GM23338 (cell line): Measurements from ENCODE around the gene SMOC2. TPM values are rescaled to one million over a fixed set of nuclear protein-coding genes. Genes with fewer than 3 reads are reported as not detected.

Source experiments
- ATAC-seq: fragments of 200-7000 bp; cut with Tn5 transposase; 3 replicates; pipeline ENCODE4 v1.9.1; 2020
- DNase-seq: peaks from one replicate; pipeline ENCODE4 v3.0.0-alpha.2; 2015; ENCODE audit warnings: low spot score
- H2AFZ ChIP-seq: fragments of 200-600 bp; sonication (generic); 2 replicates; pipeline ENCODE4 v1.8.0; 2016; ENCODE audit warnings: antibody characterized with exemption, mild to moderate bottlenecking, moderate library complexity
- H3F3A ChIP-seq: fragments of 200-600 bp; sonication (generic); replicated peaks from 2 replicates; pipeline ENCODE4 v1.8.0; 2017; ENCODE audit warnings: antibody characterized with exemption, mixed run types, low read depth
- H3K27ac ChIP-seq: fragments of 200-600 bp; sonication (generic); 2 replicates; pipeline ENCODE4 v1.6.1; 2016; ENCODE audit warnings: low read depth
- H3K27me3 ChIP-seq: fragments of 200-600 bp; sonication (generic); 2 replicates; pipeline ENCODE4 v1.8.0; 2016; ENCODE audit warnings: mild to moderate bottlenecking, mixed run types, moderate library complexity; ENCODE audit not compliant: insufficient read depth
- H3K36me3 ChIP-seq: fragments of 200-600 bp; sonication (generic); 2 replicates; pipeline ENCODE4 v1.8.0; 2016; ENCODE audit warnings: mild to moderate bottlenecking; ENCODE audit not compliant: insufficient read depth
- H3K4me1 ChIP-seq: fragments of 200-600 bp; sonication (generic); 2 replicates; pipeline ENCODE4 v1.8.0; 2016; ENCODE audit warnings: mild to moderate bottlenecking, moderate library complexity; ENCODE audit not compliant: insufficient read depth
- H3K4me2 ChIP-seq: fragments of 200-600 bp; sonication (generic); 2 replicates; pipeline ENCODE4 v1.7.1; 2017; ENCODE audit warnings: mixed run types
- H3K4me3 ChIP-seq: fragments of 200-600 bp; sonication (generic); 2 replicates; pipeline ENCODE4 v1.6.1; 2016; ENCODE audit warnings: mixed run types
- H3K79me2 ChIP-seq: fragments of 200-600 bp; sonication (generic); replicated peaks from 2 replicates; pipeline ENCODE4 v1.8.0; 2017; ENCODE audit warnings: mild to moderate bottlenecking; ENCODE audit not compliant: insufficient read depth
- H3K9me2 ChIP-seq: fragments of 200-600 bp; sonication (generic); 2 replicates; pipeline ENCODE4 v1.8.0; 2017; ENCODE audit not compliant: insufficient read depth
- H4K20me1 ChIP-seq: fragments of 200-600 bp; sonication (generic); replicated peaks from 2 replicates; pipeline ENCODE4 v1.8.0; 2017; ENCODE audit warnings: mild to moderate bottlenecking; ENCODE audit not compliant: insufficient read depth
- H3K27ac Mint-ChIP-seq: 2 replicates; pipeline ENCODE4 v1.8.0; 2020; ENCODE audit warnings: inconsistent platforms, mild to moderate bottlenecking, moderate library complexity, mixed read lengths
- H3K27me3 Mint-ChIP-seq: 3 replicates; pipeline ENCODE4 v1.8.0; 2022; ENCODE audit warnings: low read depth, mild to moderate bottlenecking, moderate library complexity, mixed read lengths, inconsistent platforms; ENCODE audit not compliant: insufficient read depth, poor library complexity
- H3K36me3 Mint-ChIP-seq: 3 replicates; pipeline ENCODE4 v1.8.0; 2021; ENCODE audit warnings: low read depth, mild to moderate bottlenecking, inconsistent platforms, moderate library complexity, mixed read lengths
- H3K4me1 Mint-ChIP-seq: 3 replicates; pipeline ENCODE4 v1.8.0; 2020; ENCODE audit warnings: mild to moderate bottlenecking, inconsistent platforms, mixed read lengths
- H3K4me3 Mint-ChIP-seq: 3 replicates; pipeline ENCODE4 v1.8.0; 2021; ENCODE audit warnings: moderate library complexity, mild to moderate bottlenecking, inconsistent platforms, mixed read lengths
- H3K9me3 Mint-ChIP-seq: 3 replicates; pipeline ENCODE4 v1.8.0; 2020; ENCODE audit warnings: moderate library complexity, mild to moderate bottlenecking, inconsistent platforms, mixed read lengths
- CREB1 ChIP-seq: fragments of 250-450 bp; sonication (Bioruptor Pico); IDR thresholded peaks from 2 replicates; pipeline ENCODE4 v1.5.0; 2020; ENCODE audit warnings: low read depth, mild to moderate bottlenecking, moderate library complexity
- ETS1 ChIP-seq: IDR thresholded peaks from 2 replicates; pipeline ENCODE4 v1.6.1; 2016; ENCODE audit warnings: antibody characterized with exemption
- EZH2 ChIP-seq: fragments of 200-600 bp; sonication (generic); IDR thresholded peaks from one replicate; pipeline ENCODE4 v1.8.0; 2017; ENCODE audit warnings: antibody characterized with exemption, mild to moderate bottlenecking, low read depth; ENCODE audit not compliant: unreplicated experiment
- EZH2phosphoT487 ChIP-seq: fragments of 200-600 bp; sonication (generic); IDR thresholded peaks from one replicate; pipeline ENCODE4 v1.8.1; 2018; ENCODE audit warnings: antibody characterized with exemption; ENCODE audit not compliant: unreplicated experiment
- JUNB ChIP-seq: IDR thresholded peaks from one replicate; pipeline ENCODE4 v1.6.1; 2016; ENCODE audit warnings: antibody characterized with exemption; ENCODE audit not compliant: unreplicated experiment
- NANOG ChIP-seq: IDR thresholded peaks from 2 replicates; pipeline ENCODE4 v1.6.1; 2016; ENCODE audit warnings: antibody characterized with exemption, borderline replicate concordance
- POLR2AphosphoS5 ChIP-seq: IDR thresholded peaks from 2 replicates; pipeline ENCODE4 v1.6.1; 2016; ENCODE audit warnings: antibody characterized with exemption, low read depth
- REST ChIP-seq: IDR thresholded peaks from one replicate; pipeline ENCODE4 v1.6.1; 2018; ENCODE audit warnings: antibody characterized with exemption; ENCODE audit not compliant: unreplicated experiment
- STAT1 ChIP-seq: IDR thresholded peaks from one replicate; pipeline ENCODE4 v1.6.1; 2016; ENCODE audit warnings: antibody characterized with exemption; ENCODE audit not compliant: unreplicated experiment
- ZNF114 ChIP-seq: fragments of 250-450 bp; sonication (Bioruptor Pico); IDR thresholded peaks from 2 replicates; pipeline ENCODE4 v1.5.0; 2020; ENCODE audit warnings: mild to moderate bottlenecking, moderate library complexity
- ZNF331 ChIP-seq: fragments of 250-450 bp; sonication (Bioruptor Pico); IDR thresholded peaks from 2 replicates; pipeline ENCODE4 v1.5.0; 2020; ENCODE audit warnings: low read depth, mild to moderate bottlenecking, moderate library complexity
- ZNF462 ChIP-seq: fragments of 250-450 bp; sonication (Bioruptor Pico); IDR thresholded peaks from 2 replicates; pipeline ENCODE4 v1.5.0; 2020; ENCODE audit warnings: mild to moderate bottlenecking, moderate library complexity
- polyA plus RNA-seq: library from polyadenylated mRNA; unstranded; fragments of >200 nt; fragmentation: Nextera tagmentation; extraction: Ambion mirVana; gene quantifications from 2 replicates; pipeline ENCODE4 v1.2.1, GENCODE V29; 2016
- total RNA-seq: library from RNA; depleted of rRNA; stranded (reverse); fragments of >200 nt; shearing (Covaris generic); gene quantifications from 2 replicates; pipeline ENCODE4 v1.2.3, GENCODE V29; 2014

The SMOC2 gene
- total and polyA plus RNA-seq, 2 experiments from 2014 or later, result 4.3 to 6.5 TPM

DNA sequence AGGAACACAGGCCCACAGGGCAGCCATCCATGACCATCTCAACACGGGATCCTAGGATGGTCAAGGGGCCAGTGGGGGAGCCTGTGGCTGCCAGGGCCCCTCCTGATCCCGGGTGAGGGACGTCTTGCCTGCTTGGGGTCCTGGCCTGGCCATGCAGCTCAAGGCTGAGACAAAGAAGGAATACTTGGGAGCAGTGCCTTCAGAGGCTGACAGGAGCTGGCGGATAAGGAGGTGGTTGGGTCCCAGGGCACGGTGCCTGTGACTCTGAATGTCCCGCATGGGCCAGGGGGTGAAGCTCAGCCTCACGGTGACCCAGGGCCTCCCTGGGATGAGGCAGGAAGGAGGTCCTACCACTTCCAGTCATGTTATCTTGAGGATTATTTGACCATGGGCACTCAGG is 95.2 kb downstream of the SMOC2 start (continued):
- no peak for TF ChIP-seq REST
- no peak for TF ChIP-seq JUNB
- no peak for TF ChIP-seq EZH2phosphoT487
- TF ChIP-seq EZH2, result no peak
- no peak for TF ChIP-seq CREB1 (CRISPR knock-in tag)
- no peak for TF ChIP-seq NANOG
- no peak for TF ChIP-seq ETS1

- H3K4me1 Mint-ChIP-seq, result peaks cover 39% of the 10 kb centered on the region
- H3K27ac Mint-ChIP-seq, result no peak overlapping the region; the same call in 1 of the 2 replicates
- H3K9me2 ChIP-seq, result no peaks in the 10 kb centered on the region
- H3K9me3 Mint-ChIP-seq, result no peaks in the 10 kb centered on the region
- no peaks in the 10 kb centered on the region for H3F3A ChIP-seq
- H3K36me3 ChIP-seq, result no peaks in the 10 kb centered on the region
- no peak overlapping the region for H3K4me3 Mint-ChIP-seq
- H3K27me3 ChIP-seq, result no peaks in the 10 kb centered on the region
- peaks cover 12% of the 10 kb centered on the region for H3K4me1 ChIP-seq
- H3K27ac ChIP-seq, result no peak overlapping the region
- H4K20me1 ChIP-seq, result no peaks in the 10 kb centered on the region
- H3K36me3 Mint-ChIP-seq, result no peaks in the 10 kb centered on the region
- DNase-seq (no peak), ATAC-seq (no peak)
- no peak overlapping the region for H2AFZ ChIP-seq
- no peaks in the 10 kb centered on the region for H3K79me2 ChIP-seq
- H3K4me2 ChIP-seq, result no peak overlapping the region
- H3K27me3 Mint-ChIP-seq, result peaks cover 11% of the 10 kb centered on the region
- no peak overlapping the region for H3K4me3 ChIP-seq
- TF ChIP-seq JUNB, result no peak
- no peak for TF ChIP-seq POLR2AphosphoS5
- TF ChIP-seq CREB1 (CRISPR knock-in tag), result no peak
- no peak for TF ChIP-seq EZH2phosphoT487
- TF ChIP-seq EZH2, result no peak
- no peak for TF ChIP-seq ZNF462 (CRISPR knock-in tag)
- TF ChIP-seq ZNF114 (CRISPR knock-in tag), result no peak
- no peak for TF ChIP-seq ZNF331 (CRISPR knock-in tag)
- TF ChIP-seq ETS1, result no peak
- no peak for TF ChIP-seq STAT1
These were observed 95.9 kb downstream of the SMOC2 start for GRCh38 chr6:168536665-168537539.
